ENCODE measurements around the gene SUFU. TPM values are rescaled to one million over a fixed set of nuclear protein-coding genes. Genes with fewer than 3 reads are reported as not detected.

Gene SUFU
- total RNA-seq, 1 experiment from 2014 or later, result 10.6 TPM

DNA sequence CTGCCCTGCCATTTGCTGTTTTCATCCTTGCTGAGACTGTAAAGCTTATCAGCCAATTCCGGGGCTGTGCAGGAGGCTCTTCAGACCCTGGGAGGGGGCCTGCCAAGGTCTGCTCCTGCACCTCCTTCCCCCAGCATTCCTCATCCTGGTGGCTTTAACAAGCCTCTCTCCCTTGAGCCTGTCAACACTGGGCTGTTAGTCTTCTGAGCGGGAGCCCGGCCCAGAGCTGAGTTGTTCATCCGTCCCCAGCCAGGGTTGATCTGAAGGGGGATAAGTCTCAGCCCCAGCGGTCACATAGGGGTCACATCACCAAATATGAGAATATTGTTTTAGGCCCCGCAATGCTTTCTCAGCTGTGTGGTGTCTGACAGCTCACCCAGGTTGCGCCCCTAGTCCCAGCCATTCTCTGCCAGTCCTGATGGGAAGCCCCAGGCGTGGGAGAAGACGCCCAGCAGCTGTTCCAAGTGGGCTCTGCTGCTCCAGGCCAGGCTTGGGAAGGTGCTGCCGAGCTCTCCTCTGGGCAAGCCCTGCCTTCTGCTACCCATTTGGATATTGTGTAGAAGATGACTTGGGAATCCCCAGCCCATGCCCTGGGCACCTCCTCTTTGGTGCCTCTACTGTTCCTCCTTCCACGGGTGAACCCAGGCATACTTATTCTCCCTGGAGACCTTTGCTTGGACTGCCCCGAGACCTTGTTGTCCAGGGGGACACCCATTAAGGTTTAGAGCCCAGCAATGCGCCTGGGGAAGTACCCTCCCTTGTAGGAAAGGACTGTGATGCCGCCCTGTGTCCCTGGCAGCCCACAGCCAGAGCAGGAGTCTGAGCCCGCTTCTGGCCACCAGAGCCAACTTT lies 117.0 kb downstream of the SUFU start:
- Mint-ChIP-seq H3K4me3 (ENCODE audit: unreplicated experiment) (no peak overlapping the region), H3K36me3 (ENCODE audit: insufficient read depth, unreplicated experiment) (peaks cover 5% of the 10 kb centered on the region), H3K27me3 (ENCODE audit: insufficient read depth, unreplicated experiment) (no peaks in the 10 kb centered on the region), H3K9me3 (ENCODE audit: unreplicated experiment) (no peaks in the 10 kb centered on the region), H3K27ac (ENCODE audit: unreplicated experiment) (no peak overlapping the region), H3K4me1 (ENCODE audit: low read depth, unreplicated experiment) (peaks cover 17% of the 10 kb centered on the region)
- no peaks in the 10 kb centered on the region for H3K4me1 ChIP-seq
- intact Hi-C loops (cut with micrococcal nuclease; ENCODE audit: unreplicated experiment), result no loop called here
- CTCF ChIA-PET, result no interaction called here
- no peak for DNase-seq
- H3K27me3 ChIP-seq (replicated peaks; ENCODE audit: control insufficient read depth, insufficient read depth, low read length), result no peaks in the 10 kb centered on the region
- no TSS peak for BruUV-seq (replicated peaks)
- POLR2A ChIA-PET, result no interaction called here
- no peaks in the 10 kb centered on the region; the same call in 1 of the 2 replicates for H3K36me3 ChIP-seq (ENCODE audit: control insufficient read depth, insufficient read depth, low read length)
- H3K9me3 ChIP-seq, result no peaks in the 10 kb centered on the region
- no peak overlapping the region for H3K4me3 ChIP-seq (ENCODE audit: low read depth, low read length)
- TF ChIP-seq, protein P1, sequence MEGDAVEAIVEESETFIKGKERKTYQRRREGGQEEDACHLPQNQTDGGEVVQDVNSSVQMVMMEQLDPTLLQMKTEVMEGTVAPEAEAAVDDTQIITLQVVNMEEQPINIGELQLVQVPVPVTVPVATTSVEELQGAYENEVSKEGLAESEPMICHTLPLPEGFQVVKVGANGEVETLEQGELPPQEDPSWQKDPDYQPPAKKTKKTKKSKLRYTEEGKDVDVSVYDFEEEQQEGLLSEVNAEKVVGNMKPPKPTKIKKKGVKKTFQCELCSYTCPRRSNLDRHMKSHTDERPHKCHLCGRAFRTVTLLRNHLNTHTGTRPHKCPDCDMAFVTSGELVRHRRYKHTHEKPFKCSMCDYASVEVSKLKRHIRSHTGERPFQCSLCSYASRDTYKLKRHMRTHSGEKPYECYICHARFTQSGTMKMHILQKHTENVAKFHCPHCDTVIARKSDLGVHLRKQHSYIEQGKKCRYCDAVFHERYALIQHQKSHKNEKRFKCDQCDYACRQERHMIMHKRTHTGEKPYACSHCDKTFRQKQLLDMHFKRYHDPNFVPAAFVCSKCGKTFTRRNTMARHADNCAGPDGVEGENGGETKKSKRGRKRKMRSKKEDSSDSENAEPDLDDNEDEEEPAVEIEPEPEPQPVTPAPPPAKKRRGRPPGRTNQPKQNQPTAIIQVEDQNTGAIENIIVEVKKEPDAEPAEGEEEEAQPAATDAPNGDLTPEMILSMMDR (IDR thresholded peaks at IDR 0.05; ENCODE audit: insufficient read depth in 1 of 2, low read depth in 1 of 2, low read length in 1 of 2, severe bottlenecking in 1 of 2, unreplicated experiment in 1 of 2), result no peak

DNA sequence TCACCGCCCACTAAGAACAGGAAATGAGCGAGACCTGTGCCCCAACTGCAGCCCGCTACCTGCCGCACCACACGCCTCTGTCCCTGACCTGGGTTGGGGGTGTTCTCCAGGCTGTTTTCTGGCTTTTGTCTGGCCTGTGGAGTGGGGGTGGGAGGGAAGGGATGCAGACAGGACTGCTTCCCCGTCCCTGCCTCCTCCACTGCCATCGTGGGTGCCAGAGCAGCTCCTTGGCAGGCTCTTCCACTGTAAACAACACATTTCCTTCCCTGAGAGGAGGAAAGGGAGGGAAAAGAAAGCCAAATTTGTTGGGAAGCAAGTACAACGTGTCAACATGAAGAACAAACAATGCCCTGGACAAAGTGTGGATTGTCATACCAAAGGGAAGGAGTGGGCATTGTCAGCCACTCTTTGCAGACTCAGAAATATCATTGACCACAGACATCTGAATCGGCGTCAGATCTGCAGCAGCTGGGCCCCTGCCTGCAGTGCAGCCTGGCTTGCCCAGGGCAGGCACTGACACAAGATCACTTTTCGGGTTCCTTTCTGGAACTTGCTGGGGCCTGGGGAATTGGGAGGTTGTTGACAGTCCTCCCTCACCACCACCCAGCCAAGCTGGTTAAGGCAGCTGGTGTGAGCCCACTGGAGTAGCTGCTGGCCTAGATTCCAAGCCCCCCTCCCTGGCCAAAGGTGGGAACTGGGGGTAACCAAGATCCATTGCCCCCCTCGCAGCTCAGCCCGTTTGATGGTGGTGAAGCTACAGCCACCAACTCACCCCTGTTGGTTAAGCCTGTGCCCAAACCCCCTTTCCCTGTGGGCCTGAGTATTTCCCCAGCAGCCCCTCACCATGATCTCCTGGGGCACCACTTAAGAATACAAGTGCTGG lies 117.9 kb downstream of the SUFU start:
- DNase-seq, result no peak
- CTCF ChIA-PET, result interaction anchor here (0.6 kb wide), 2 partner anchors 92 to 483 kb away, joined by 4 to 8 read pairs; partner anchors contain the start of gene ARL3
- H3K36me3 ChIP-seq (ENCODE audit: control insufficient read depth, insufficient read depth, low read length), result no peaks in the 10 kb centered on the region; the same call in 1 of the 2 replicates
- POLR2A ChIA-PET, result no interaction called here
- H3K9me3 ChIP-seq, result no peaks in the 10 kb centered on the region
- no TSS peak for BruUV-seq (replicated peaks)
- Mint-ChIP-seq H3K36me3 (ENCODE audit: insufficient read depth, unreplicated experiment) (peaks cover 5% of the 10 kb centered on the region), H3K27me3 (ENCODE audit: insufficient read depth, unreplicated experiment) (no peaks in the 10 kb centered on the region), H3K4me3 (ENCODE audit: unreplicated experiment) (no peak overlapping the region), H3K9me3 (ENCODE audit: unreplicated experiment) (no peaks in the 10 kb centered on the region), H3K4me1 (ENCODE audit: low read depth, unreplicated experiment) (peaks cover 25% of the 10 kb centered on the region), H3K27ac (ENCODE audit: unreplicated experiment) (no peak overlapping the region)
- intact Hi-C loops (cut with micrococcal nuclease; ENCODE audit: unreplicated experiment), result no loop called here
- H3K4me1 ChIP-seq, result no peaks in the 10 kb centered on the region
- TF ChIP-seq, protein P1 (IDR thresholded peaks at IDR 0.05; ENCODE audit: insufficient read depth in 1 of 2, low read depth in 1 of 2, low read length in 1 of 2, severe bottlenecking in 1 of 2, unreplicated experiment in 1 of 2), result no peak
- H3K27me3 ChIP-seq (replicated peaks; ENCODE audit: control insufficient read depth, insufficient read depth, low read length), result no peaks in the 10 kb centered on the region
- H3K4me3 ChIP-seq (ENCODE audit: low read depth, low read length), result no peak overlapping the region

DNA sequence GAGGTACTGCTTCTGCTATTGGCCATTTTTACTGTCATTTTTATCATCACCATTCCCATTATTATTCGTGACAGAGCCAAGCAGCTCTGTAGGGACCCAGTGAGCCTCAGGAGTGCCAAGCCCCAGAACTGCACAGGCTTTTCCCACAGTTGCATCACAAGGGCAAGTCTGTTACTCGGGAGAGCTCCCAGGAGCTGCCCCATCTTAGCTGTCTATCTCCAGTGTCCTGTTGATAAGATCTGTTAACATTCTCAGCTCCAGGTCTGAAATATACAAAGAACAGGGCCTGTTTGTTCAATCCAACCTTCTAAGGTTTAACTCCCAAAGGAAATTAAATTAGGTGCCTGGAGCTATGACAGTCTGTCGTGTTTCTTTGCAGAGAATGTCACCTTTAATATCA lies 120.3 kb downstream of the SUFU start:
- H3K4me3 ChIP-seq (ENCODE audit: low read depth, low read length), result no peak overlapping the region
- Mint-ChIP-seq H3K27ac (ENCODE audit: unreplicated experiment) (no peak overlapping the region), H3K4me1 (ENCODE audit: low read depth, unreplicated experiment) (peaks cover 33% of the 10 kb centered on the region), H3K9me3 (ENCODE audit: unreplicated experiment) (no peaks in the 10 kb centered on the region), H3K4me3 (ENCODE audit: unreplicated experiment) (no peak overlapping the region), H3K27me3 (ENCODE audit: insufficient read depth, unreplicated experiment) (no peaks in the 10 kb centered on the region), H3K36me3 (ENCODE audit: insufficient read depth, unreplicated experiment) (no peaks in the 10 kb centered on the region)
- BruUV-seq (replicated peaks), result no TSS peak
- H3K27me3 ChIP-seq (replicated peaks; ENCODE audit: control insufficient read depth, insufficient read depth, low read length), result no peaks in the 10 kb centered on the region
- intact Hi-C loops (cut with micrococcal nuclease; ENCODE audit: unreplicated experiment), result no loop called here
- H3K9me3 ChIP-seq, result no peaks in the 10 kb centered on the region
- no peak for DNase-seq
- H3K36me3 ChIP-seq (ENCODE audit: control insufficient read depth, insufficient read depth, low read length), result no peaks in the 10 kb centered on the region
- POLR2A ChIA-PET, result no interaction called here
- CTCF ChIA-PET, result interaction anchor here (0.6 to 1.1 kb wide), 2 partner anchors 9 to 18 kb away, joined by 3 to 4 read pairs; no protein-coding TSS in a partner anchor
- peaks cover 21% of the 10 kb centered on the region for H3K4me1 ChIP-seq
- TF ChIP-seq, protein P1 (IDR thresholded peaks at IDR 0.05; ENCODE audit: insufficient read depth in 1 of 2, low read depth in 1 of 2, low read length in 1 of 2, severe bottlenecking in 1 of 2, unreplicated experiment in 1 of 2), result no peak
